ENCODE data around the gene ITCH.

ITCH gene

DNA sequence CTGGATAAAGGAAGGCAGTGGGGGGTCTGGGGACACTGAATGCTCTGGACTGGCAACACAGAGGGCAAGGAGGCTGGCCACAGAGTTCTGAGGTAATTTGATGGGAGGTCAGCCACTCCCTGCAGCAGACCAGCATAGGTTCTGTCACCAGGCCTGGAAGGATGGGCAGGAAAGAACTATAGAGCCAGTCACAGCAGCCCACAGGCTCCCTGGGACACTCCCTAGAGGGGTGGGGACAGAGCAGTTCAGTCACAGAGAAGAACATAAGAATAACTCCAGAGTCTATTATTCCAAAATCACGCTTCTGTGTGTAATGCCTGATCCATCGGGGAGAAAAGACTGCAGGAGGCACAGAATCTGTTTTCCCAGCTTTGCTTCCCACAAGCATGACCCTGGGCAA is 172.8 kb downstream of the ITCH start:
- DNase-seq = no peak

DNA sequence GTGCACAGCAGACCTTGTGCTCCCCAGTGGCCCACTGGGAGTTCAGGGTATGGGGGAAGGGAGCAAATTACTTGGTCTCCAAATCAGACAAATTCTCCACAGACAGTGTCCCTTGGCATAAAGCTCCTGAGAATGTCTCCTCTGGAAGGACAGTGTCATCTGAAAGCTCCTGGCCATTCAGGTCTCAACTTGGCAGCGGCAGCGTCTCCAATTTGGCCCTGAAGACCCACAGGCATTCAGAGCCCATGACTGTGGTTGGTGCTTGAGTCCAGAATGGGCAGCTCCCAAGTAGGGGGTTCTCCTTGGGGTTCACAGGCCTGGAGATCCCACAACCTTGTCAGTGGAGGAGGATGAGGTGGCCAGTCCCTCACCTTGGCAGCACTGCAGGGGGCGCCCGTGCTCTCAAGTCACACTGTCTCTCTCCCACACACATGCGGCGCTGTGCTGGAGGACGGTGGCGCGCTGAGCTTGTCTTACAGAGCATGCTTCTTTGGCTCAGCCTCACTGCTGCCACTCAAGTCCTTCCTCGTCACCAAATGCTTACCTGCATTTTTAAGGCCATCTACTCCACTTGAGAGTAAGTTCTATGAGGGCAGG is 173.8 kb downstream of the ITCH start:
- no peak for DNase-seq

DNA sequence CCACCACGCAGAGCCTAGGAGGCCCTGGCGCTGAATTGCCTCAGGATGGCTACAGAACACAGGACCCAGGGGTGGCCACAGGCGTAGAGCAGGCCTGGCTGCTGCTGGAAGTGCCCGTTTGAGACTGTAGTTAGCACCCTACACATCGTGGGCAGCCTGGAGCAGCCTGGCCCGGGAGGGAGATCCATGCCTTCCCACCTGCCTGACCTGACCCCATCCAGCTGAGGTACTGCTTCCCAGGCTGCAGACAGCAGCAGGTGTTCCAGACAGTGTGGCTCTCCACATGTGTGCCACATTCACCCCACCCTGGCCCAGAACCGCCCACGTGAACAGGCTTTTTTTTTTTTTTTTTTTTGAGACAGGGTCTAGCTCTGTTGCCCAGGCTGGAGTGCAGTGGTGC is 174.6 kb downstream of the ITCH start:
- no peak for DNase-seq

DNA sequence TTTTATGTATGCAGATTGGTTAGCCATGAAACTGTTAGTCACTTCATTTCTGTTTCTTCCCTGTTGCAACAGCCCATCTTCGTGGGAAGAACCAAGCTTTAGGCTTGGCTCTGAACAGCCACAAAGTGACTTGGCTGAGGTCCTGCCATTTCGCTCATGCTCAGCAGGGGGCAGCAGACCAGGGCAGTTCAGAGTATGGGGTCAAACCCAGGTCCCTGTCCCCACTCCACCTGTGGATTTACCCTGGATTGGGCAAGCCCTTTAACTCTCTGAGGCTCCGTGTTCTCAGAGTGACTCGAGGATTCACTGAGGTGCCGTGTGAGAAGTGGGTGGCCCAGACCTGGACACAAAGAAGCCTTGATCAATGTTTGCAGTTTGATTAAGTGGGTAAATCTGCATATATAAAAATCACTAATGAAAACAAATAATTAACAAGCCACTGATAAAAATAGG is 175.6 kb downstream of the ITCH start:
- DNase-seq = no peak

DNA sequence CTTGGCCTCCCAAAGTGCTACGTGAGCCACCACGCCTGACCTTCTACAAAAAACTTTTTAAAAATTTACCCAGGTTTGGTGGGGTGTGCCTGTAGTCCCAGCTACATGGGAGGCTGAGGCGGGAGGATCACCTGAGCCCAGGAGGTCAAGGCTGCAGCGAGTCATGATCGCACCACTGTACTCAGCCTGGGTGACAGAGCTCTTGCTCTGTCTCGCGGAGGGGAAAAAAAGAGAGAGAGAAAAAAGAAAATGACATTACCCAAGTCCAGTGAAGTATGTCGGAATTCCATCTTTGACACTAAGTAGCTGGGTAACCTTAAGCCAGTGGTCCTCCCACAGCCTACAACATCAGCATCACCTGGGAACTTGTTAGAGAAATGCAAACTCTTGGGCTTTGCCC is 176.7 kb downstream of the ITCH start:
- no peak for DNase-seq

DNA sequence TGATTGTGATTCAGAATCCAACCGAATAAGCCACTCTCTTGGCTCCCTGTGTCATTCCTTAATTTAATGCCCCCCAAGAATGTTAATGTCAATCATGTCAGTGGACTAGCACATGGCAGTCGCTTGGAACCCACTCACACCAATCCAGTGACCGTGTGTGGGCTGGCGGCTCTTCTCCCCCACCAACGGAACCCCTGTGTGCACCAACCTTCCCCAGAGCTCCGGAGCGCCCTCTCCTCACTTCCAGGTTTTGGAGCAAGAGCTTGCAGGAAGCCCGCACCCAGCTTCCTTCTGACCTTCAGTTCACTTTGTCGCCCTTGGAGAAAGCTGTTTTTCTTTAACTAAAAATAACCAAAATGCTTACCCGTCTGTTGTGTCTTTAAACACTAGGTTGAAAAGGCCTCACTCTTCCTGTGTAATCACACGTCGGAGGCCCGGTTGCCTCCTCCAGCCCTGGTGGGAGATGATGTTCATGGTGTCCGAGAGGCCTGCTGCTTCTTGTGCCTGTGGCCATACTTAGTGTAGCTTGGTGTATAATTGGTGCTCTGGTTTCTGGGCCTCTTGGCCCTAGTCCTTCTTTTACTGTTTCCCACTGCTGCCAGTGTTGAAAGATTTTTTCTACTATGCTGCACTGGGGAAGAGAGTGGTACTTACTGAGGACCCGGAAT is 177.7 kb downstream of the ITCH start:
- no peak for DNase-seq

DNA sequence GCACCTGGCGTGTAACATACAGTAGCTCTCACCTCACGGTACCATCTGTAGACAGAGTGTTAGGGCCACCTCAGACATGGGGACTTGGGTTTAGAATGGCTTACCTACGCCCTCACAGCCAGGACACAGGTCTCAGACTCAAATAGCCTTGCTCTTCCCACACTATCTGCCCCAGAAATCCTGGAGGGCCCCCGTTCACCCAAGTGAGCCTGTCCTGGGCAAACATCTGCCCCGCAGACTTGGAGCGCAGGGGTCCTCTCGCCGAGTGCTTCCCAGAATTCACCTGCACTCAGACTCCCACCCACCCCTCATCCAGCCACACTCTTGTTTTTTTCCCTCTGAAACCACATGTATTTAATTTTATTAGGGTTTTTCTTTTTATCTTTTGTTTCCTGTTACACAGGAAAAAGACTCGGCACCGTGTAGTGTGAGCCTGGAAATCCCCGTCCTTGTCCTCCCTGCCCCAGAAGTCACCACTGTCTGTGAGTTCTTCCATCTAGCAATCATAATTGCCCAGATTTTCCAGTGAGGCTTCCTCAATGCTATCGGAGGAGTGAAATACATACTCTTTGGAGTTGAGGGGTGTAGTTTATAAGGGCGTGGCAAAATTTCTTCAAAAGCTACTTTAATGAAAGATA is 178.3 kb downstream of the ITCH start:
- DNase-seq = no peak

DNA sequence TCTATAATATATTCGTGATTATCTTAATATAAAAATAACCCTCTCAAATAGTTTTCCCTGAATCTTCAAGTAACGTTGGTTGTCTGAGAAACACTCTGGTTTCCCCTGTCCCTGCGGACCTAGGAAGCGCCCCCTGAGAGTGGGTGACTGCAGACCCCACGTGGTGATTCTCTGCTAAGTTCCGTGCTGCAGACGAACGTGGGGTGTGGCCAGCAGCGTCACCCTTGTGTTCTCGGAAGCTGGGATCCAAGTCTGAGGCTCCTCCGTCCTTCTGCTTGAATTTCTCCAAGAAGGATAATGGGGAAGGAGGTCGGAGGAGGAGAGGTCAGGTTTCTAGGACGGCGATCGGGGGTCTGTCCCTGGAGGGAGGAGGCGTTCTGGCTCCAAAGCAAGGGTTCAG is 178.8 kb downstream of the ITCH start:
- no peak for DNase-seq

DNA sequence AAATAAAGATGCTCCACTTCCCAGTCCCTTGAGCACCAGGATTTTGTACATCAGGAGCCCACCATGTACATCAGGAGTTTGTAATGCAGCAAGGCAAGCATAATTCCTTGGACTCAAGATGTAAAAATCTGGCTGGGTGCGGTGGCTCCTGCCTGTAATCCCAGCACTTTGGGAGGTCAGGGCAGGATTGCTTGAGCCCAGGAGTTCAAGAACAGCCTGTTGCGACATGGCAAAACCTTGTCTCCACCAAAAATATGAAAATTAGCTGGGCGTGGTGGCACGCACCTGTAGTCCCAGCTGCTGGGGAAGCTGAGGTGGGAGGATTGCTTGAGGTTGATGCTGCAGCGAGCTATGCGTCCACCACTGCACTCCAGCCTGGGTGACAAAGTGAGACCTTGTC is 179.4 kb downstream of the ITCH start:
- DNase-seq = no peak

DNA sequence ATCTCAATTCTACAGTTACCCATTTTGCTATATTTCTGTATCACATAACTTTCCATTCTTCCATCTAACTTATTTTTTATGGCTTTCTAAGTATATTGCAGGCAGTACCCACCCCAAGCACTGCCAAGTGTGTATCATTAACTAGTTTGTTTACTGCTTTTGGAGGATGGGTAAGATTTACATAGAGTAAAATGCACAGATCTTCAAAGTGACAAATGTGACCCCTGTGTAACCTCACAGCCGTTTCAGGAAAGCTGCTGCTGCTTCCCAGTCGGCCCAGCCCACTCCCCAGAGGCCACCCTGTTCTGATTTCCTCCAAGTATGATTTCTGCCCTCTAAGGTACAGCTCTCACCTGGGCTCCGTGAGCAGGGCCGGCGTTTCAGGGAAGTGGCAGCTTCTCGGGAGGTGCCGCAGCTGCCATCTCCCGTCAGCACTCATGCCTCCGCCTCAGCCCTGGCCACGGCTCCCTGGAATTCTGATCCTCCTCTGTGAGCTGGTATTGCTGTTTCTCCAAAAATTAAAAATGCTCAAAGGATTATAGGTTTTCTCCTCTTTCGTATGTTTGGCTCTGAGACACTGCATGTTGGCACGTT is 180.5 kb downstream of the ITCH start:
- no peak for DNase-seq

DNA sequence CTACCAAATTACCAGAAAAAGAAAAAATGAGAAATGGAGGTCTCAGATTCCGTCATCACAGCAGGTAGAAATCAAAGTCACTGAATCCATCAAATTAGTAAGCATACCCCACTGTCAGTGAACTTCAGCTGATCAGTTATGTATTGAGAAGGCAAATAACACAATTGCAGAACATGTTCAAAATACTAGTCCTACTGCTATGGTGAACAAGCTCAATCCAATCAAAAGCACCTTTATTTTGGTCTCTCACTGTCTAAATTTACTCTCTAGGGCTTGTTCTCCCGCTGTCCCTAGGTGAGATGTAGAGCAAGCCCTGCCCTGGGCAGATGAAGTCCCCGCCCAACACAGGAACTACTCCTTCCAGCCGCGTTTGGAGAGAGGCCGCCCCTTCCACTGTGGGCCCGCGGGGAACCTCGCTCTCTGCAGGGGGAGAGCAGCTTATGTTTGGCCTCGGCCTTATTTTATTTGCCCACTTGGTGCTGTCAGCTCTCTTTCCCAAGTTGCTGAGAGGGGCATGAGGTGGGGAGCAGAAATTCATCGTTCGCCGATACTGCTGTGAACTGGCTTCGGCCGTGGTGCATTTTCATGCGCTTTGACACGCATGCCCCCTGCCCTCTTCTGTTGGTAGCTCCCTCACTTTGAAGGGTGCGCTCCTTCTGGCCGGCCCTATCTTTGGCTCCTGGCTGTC is 181.2 kb downstream of the ITCH start:
- no peak for DNase-seq

DNA sequence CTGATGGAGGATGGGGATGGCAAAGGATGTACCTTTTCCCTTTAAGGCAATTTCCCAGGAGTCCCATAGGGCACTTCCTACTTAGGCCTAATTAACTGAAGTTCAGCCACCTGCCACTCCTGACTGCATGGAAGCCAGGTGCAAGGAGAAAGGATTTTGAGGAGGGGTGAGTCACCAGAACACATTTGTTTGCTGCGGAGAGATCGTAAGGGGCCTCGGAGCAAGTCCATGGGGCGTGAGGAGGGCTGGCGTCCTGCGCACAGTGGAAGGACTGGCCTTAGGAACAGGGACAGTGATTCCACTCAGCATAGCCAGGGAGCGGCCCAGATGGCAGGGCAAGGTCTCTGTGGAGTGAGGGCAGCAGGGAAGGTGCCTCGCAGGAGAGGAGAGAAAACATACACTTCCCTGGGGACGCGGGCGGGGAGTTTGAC is 183.7 kb downstream of the ITCH start:
- no peak for DNase-seq

DNA sequence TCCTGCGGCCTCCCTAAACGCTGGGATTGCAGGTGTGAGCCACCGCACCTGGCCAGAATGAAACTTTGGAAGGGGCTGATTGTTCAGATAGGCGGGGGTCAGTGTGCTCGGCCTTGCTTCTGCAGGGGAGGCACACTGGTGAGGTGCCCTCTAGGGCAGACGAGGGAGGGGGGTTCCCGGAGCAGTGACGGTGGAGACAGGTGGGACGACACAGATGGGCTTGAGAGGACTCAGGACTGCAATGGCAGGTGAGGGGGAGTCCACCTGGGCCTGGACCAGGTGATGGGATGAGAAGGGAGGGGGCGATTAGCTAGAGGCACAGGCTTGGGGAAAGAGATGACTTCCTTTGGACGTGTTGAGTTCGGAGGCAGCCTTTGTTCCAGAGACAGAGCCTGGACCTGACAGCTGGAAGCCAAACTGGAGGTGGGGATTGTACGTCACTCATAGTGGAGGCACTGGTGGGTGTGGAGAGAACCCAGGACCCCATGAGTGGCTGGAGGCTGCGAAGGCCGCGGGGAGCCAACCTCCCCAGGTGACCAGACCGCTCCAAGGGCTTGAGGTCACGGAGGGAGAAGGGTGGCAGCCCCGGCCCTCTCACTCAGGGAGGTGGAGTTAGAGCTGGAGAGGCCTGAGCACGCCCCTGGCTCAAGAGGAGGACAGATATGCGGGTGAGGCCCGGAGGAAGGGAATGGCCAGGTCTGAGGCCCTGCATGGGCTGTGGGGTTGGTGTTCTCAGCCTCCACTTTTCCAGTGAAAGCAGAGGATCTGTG is 185.0 kb downstream of the ITCH start:
- no peak for DNase-seq

DNA sequence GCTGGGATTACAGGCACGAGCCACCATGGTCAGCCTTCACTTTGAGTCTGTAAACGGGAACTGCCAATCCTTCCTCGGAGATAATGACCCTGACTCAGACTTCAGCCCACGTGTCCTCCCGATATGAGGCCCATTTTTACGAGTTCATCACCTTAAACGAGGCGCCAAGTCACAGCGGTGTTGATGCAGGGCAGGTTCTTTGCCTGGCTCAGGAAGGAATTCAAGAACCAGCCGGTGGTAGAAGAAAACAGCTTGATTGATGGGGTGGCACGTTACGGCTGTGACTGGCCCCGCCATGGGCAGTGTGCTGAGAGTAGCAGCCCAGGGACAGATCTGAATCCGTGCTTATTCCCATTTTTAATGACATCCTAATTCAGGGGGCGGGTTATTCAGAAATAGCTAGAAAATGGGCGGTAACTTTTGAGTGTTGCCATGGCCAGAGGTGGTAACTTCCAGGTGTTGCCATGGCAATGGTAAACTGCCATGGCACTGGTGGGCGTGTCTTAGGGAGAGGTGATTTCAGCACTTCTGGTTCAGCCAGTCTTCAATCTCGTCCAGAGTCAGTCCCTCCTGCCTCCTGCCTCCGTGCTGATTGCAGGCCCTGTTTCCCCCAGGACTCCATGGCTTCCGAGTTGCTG is 186.3 kb downstream of the ITCH start:
- no peak for DNase-seq

DNA sequence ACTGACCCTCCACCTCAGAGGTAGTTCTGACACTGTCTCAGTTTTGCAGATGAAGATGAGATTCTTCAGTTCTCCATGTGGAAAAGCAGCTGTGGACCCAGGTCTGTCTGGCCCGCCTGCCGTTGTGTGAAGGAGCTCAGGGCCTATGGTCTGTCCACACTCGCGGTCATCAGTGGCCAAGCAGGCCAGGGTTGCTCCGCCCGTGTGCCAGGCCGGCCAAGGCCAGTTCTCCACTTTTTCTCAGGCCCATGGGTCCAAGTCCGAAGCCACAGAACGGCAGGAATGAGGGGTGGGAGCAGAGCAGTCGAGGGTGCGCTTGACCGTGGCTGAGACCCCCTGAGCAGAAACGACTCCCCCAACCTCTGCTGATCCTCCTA is 186.8 kb downstream of the ITCH start:
- no peak for DNase-seq

DNA sequence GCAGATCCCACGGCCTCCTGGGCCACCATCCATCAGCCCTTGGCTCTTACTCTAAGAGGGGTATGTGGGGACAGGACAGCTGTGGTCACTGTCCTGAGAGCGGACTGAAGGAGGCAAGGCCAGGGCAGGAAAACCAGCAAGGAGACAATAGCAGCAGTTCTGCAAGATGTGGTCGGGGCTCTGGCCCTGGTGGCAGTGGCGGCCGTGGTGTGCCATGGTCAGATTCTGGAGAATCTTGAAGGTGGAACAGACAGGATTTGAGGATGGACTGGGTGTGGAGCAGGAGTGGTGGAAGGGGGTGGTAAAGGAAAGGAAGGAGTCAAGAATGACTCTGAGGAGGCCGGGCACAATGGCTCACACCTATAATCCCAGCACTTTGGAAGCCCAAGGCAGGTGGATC is 189.5 kb downstream of the ITCH start:
- no peak for DNase-seq

DNA sequence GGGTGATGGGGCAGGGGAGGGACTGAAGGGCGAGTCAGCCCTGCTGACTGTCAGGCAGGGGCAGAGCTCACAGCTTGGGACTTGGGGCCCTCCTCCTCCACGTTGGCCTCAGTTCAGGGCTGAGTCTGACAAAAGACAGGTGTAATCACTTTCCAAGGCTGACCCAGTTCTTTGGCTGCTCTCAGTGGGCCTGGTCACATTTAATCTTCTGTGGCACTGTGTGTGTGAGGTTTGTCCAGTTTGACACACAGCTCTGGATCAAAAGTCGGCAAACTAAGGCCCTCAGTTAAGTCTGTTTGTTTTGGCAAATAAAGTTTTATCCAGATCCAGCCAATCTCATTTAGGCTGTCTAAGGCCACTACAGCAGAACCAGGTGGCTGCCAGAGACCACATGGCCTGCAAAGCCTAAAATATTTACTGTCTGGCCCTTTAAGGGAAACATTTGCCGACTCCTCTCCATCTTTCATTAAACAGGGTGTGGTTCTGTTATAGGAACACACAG is 190.3 kb downstream of the ITCH start:
- DNase-seq = no peak

DNA sequence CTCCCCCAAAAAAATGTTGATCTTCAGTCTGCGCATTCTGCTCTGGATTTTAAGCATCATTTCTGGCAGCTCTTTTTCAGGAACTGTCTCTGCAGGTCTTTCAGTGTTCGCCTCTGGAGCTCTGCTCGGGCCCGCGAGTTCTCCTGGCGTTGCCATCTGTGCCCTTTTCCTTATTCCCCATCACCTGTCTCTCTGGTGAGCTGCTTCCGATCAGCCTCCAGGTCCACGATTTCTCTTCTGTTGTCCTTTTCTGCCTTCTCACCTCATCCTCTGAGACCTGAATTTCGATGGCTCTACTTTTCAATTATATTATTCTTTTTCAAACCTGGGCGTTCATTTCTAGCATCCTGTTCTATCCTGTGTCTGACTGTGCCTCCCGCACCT is 194.9 kb downstream of the ITCH start:
- no peak for DNase-seq

DNA sequence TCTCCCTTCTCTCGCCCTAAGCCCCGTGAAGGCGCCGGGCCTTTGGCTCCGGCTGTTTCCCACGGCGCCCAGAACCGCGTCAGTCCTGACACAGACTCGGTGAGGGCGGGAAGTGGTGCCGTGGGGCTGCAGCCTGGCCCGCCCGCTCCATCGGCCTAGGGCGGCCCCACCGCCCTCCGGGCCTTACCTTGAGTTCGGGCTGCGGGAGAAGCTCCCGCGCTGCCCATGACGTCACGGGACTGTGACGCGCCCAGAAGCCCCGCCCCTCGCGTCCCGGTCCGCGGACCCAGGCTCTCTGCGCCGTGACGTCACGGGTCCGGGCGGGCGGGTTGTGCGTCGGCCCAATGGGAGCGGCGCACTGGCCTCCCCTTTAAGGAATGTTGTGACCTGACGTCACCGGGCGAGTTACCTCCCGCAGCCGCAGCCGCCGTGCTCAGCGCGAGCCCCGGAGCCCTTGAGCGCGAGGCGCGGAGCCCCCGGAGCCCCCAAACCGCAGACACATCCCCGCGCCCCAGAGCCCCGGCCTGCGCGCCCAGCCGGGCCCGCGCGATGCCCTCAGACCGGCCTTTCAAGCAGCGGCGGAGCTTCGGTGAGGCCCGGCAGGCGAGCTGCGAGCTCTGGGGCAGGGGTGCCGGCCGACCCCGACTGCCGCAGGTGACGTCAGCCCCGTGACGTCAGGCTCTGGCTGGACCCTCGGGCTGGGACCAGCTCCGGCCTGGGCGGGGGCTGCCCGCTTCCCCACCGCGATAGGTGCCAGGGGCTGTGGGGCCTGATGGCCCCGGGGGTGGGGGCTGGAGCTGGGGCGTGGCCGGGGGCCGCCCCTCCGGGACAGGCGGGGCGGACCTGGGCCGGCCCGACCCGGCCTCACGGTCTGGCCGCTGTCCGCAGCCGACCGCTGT is 195.5 kb downstream of the ITCH start, which contains the start of gene MAP1LC3A:
Gene MAP1LC3A, plus strand, starts transcription at position 399 of the 899 bp plus-strand sequence. Its CDS starts 151 bp downstream, at position 550.
- no peak for DNase-seq

DNA sequence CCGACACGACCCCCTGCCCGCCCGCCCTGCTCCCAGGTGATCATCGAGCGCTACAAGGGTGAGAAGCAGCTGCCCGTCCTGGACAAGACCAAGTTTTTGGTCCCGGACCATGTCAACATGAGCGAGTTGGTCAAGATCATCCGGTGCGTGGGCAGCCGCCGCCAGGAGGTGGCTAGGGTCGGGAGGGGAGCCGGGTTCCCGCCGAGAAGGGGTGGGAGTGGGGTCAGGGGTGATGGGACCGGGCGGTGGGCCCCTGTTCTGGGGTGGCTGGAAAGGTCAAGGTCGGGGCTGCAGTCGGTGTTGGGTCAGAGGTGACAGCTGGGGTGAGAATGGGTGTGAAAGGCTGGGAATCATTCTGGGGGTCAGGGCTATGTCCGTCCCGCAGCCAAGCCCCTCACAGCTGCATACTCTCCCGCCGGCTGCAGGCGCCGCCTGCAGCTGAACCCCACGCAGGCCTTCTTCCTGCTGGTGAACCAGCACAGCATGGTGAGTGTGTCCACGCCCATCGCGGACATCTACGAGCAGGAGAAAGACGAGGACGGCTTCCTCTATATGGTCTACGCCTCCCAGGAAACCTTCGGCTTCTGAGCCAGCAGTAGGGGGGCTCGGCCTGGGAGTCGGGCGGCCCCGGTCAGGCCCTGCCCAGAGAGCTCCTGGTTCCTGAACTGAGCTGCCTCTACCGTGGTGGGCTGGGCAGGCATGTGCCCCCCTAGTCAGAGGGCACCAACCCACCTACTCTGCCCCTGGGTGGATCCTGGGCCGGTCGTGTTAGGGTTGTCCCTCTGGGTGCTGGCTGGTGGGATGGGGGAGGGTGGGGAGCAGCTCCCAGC is 196.5 kb downstream of the ITCH start:
- DNase-seq = no peak
